T-helper 2 cell (primary cell): Measurements from ENCODE around the gene ADAMTS2.

Experiments
- DNase-seq, 5 experiments: peaks; one replicate each; pipeline versions ENCODE4 v3.0.0 to v3.0.0-alpha.2; 2012 to 2022

The ADAMTS2 gene

DNA sequence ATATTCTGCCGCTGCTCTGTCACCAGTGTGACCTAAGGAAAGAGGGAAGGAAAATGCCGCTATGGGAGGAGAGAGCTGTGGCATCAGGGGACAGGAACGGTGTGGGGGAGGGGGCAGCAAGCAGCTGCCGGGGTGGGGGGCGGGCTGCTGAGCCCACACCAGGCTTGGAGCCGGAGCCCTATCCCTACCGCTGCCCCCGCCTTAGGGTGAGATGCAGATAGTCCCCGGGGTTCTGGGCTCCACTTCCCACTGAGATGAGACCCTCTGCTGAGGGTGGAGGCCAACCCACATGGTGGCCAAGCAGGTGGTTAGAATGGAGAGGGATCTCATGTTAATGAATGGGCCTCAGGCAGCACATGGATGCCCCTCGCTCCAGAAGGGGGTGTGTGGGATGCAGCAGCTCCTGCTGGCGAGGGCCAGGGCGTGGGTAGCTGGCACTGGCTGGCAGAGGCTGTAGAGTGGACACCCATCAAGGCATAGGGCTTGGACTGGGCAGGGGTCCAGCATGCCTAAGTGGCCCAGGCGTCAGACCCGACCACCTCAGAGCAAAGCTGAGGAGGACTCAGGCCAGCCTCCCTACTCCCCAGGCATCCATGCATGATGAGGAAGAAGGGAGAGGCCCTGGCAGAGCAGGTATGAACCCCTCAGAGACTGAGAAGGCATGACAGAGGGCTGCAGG lies 153.6 kb downstream of the ADAMTS2 start:
- no peak for DNase-seq

DNA sequence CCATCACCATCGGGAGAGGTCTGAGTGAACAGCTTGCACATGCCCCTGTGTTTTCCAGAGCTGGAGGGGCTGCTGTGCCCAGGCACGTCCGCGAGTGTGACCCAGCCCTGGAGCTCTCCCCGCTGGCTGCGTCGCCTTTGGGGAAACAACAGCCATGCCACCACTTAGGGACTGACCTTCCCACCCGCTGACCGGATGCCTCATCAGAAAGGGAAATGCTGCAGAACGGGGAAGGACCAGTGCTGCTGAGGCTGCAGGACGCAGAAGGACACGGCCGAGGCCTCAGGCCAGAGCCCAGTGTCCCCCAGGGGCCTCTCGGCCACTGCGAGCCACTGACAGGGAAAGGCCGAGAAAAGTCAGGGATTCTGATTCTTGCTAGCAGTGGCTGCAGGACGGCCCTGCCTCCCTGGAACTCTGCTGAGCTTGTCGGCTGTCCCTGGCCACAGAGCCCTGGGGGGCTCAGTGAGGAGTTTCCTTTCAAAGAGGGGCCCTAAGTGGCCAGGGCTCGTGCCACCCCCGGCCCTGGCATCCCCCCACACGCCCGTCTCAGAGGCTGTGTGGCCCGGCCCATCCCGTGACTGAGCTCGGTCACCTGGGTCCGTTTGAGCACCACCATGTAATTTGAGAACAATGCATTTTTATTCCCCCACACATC lies 154.3 kb downstream of the ADAMTS2 start:
- DNase-seq = no peak

DNA sequence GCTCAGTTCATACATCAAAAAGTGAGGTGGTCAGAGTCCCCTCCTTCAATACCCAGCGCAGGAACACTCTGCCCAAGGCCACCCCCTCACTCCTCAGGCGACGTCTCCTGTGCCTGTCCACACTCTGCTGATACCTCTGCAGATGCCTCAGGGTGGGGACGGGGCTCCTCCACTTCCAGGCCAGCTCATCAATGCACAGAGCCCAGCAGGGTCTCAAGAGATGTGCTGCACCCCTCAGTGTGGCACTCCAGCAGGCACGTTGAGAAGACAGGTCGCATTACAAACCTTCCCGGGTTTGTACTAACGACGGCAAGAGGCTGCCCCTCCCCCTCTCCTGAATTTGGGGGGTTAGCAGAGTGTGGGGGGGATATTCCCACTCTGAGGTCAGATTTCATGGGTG lies 156.6 kb downstream of the ADAMTS2 start:
- DNase-seq = no peak

DNA sequence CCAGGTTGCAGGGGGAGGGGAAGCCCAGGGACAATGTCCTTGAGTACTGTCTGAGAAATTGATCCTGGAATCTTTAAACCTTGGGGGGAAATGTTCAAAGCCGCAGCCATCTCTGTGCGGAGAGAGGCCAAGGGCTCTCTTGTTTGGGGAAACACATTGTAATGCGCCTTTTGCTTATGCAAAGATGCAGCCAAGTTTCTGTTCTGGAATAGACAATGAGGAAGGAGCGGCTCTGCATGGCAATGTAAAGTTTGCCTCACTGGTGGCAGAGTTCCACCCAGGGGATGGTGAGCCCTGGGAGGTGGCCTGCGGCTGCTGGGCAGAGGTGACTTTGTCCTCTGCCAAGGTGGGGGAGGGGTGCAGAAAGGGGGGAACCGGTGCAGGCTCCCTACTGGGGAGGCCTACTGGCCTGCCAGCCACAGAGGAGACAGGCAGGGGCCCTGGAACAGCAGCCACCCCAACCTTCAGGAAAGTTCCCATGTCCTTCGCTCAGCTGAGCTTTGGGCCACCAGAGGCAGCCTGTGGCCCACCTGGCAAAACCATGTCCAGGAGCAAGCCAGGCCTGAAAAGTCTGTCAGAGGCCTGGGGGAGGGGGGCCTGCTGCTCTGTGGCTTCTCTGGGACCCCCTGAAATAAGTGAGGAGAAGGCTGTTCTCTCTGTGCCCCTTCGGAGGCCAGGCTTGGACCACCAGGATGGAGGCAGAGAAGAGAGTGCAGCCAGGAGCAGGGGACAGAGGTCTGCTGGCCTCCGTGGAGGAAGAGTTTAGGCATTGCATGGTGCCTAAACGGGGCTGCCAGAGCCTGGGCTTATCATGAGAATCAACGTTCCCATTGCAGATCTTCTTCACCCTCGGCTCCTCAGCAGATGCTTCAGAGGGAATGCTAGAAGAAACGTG lies 157.3 kb downstream of the ADAMTS2 start:
- no peak for DNase-seq

DNA sequence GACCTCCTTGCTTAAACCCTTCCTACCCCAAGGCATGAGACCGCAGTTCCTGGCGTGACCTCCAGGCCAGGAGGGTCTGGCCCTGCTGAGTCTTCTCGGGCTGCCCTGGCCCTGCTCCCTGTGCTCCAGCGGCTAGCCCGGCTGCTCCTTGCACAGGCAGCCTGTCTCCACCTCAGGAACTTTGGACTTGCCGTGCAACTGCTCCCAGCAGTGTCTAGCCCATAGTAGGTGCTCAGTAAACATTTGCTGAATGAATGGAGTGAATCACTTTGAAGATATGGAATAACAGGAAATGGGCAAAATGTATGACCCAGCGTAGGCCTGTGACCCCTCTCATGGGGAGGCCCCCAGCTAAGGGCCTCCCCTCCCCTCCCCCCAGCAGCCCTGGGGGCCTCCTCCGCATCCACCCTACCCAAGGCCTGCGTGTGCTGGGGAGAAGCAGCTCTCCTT lies 158.0 kb downstream of the ADAMTS2 start:
- no peak for DNase-seq

DNA sequence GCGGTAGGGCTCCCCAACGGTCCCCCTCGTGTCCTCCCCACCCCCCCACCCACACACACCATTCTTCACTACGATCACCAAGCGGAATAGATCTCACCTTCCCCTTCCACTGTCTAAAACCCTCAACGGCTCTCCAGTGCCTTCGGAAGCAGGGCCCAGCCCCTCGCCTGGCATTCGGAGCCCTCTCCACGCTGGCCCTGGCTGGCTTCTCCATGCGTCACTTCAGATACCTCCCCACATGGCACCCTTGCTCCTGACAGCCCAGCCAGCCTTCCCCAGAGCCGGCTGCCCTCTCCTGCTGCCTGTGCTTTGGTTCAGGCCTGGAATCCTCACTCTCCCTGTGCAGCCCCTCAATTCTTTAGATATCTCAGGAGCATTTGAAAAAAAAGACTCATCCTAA lies 158.5 kb downstream of the ADAMTS2 start:
- DNase-seq = no peak

DNA sequence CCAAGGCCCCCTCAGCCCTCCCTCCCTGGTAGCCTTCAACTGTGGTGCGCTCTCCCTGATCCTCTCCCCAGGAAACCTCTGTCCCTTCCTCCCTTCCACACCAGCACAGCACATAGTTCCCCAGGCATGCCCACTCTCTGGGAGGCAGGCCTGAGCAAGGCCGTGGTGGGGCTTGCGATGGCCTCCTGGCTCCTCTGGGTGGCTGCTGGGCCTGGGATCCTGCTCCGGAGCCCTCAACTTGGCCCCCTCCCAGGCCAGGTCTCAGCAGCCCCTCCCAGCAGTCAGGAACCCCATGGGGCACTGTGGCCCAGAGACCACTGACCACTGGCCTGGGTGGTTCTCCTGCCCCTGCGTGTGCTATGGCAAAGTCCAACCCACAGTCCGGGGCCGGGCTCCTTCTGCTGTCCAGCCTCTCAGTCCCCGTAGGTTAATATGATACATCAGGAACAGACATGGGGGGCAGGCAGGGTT lies 159.3 kb downstream of the ADAMTS2 start:
- no peak for DNase-seq

DNA sequence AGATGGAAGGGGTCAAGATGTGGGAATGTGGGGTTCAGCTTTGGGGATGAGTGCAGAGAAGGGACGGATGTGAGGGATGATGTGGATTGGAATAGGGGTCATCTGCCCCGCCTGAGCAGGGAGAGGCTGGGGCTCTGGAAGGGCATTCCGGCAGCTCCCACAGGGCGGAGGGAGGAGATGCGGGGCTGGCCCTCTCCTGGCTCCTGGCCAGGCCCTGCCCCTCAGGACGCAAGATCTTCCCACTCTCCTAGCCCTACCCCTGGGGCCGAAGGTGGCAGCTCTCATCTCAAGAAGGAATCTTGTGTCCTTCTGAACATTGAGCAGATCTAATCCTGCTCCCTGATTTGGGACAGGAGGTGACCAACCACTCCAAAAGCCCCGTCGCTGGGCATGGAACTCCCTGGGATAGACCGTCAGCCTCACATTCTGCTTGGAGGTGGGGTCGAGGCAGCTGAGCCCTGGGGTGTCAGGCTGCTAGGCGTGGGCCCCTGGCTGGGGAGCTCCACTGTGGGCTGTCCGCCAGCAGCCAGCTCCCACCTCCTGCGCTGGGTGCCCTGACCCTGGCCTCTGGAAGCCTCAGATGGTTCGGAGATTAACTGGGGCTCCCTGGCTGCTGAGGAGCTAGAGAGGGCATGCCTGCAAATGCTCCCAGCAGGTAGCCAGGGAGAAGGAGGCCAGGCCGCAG lies 159.9 kb downstream of the ADAMTS2 start:
- DNase-seq = no peak

DNA sequence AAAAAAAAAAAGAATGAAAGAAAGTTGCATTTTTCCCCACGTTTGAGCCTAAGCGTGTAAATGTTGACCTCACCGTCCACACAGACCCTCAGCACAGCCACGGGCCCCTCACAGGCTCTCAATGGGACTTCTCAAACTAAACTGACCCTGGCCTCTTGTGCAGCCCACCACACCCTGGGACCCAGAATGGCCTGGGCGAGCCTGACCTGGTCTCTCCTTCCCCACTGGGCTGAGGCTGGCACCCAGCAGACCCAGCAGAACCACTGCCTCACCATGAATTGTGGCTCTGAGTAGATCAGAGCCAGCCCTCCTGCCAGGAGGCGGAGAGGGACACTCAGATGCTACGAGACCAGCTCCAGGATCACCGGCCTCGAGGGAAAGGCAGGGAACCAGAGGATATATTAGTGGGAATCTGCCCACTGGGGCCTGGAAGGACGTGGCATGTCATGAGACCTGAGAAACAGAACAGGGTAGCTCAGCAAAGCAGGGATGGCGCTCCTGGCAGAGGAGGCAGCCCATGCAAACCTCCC lies 160.7 kb downstream of the ADAMTS2 start:
- no peak for DNase-seq

DNA sequence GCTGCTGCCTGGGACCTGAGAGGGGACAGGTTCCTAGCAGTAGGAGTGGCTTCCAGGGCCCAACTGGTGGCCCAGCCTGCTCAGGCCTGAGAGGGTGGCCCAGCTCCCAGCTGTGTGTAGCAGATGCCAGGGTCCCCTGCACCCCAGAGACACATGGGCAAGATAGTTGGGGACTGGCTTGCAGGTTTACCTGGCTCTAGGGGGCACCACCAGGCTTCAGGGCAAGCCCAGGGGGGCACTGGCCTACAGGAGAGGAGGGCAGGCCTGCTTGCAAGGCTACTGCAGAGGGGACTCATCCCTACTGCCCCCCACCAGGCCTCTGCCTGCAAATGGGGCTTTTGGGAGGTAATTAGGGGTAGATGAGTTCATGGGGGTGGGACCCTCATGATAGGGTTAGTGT lies 161.8 kb downstream of the ADAMTS2 start:
- no peak for DNase-seq

DNA sequence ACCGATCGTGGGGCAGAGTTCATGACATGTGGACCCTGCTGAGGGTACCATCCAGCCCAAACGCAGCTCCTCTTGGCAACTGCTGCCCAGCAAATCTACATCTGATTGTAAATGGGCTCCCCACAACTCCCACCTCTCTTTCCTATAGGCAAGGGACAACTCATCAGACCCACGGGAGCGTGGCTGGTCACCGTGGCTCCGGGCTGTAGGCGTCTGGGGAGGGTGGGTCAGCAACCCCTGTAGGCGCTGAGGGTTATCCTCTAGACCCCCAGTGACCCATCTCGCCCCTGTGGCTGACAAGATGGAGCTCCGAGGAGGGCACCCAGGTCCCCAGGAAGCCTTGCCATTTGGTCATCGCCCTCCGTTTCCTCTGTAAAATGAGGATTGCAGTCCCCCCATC lies 162.7 kb downstream of the ADAMTS2 start:
- DNase-seq = no peak

DNA sequence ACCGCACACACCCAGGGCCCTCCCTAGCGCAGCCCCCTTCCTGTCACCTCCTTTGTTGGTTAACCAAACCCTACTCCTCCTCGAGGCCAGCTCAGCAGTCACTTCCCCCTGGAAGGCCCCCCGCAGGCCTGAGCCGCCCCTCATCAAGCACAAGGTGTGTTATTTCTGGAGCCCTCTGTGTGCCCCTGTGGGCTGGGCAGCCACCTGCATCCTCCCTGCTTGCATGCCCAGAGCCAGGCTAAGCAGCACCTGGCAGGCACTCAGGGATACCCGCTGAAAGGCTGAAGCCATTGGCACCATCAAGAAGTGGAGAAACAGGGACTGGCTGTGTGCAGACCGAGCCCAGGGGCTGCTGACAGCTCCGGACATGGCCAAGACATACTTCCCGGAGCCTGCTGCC lies 163.3 kb downstream of the ADAMTS2 start:
- DNase-seq = no peak

DNA sequence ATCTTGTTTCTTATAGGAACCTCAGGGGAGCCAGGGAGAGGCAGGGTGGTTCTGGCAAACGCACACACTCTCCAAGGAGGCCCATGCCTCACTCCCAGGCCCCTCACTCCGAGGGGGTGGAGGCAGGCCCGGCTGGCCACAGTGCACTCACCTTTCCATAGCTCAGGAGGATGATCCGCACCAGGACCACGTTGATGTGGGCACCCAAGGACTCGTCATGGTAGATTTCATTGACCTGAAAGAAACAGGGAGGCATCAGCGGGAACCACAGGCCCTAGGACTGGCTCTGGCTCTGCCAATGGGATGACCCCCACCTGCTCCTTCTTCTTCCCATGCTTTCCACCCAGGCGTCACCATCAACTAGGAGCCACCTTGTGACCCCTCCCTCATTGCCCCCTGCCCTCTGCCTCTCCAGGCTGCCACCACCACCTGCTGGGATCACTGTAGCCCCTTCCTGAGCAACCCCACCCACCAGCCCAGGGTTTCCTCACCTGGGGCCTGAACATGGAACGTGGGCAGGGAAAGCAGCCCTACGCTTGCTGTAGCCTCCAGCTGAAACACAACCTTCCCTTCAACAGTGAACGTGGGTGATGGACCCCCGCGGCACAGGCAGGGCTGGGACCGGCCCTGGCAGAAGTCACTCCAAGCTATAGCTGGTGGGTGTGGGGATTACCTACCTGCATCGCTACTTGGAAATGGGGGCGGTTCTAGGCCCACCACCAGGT lies 164.2 kb downstream of the ADAMTS2 start:
- no peak for DNase-seq

DNA sequence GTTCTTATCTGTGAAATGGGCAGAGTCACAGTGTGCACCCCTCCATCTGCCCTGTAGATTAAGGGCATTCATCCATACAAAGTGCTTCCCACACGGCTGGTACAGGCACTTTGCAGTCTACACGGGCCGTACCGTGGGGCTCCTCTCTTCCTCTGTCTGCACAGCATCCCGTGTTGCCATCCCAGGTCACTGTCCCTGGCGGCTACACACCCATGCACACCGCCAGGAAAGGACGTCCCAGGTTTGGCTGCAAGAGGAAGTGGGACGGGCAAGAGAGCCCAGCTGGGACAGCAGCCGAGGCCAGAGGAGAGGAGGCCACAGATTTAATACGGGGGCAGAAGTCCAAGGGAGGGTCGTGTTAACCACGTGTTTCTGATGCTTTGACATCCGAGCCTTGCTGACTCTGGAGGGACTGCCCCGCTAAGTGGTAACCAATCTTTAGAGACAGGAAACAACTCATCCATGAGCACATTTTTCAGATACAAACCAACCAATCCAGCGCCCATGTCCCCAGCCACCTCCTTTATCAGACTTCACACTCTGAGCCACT lies 165.1 kb downstream of the ADAMTS2 start:
- DNase-seq = no peak

DNA sequence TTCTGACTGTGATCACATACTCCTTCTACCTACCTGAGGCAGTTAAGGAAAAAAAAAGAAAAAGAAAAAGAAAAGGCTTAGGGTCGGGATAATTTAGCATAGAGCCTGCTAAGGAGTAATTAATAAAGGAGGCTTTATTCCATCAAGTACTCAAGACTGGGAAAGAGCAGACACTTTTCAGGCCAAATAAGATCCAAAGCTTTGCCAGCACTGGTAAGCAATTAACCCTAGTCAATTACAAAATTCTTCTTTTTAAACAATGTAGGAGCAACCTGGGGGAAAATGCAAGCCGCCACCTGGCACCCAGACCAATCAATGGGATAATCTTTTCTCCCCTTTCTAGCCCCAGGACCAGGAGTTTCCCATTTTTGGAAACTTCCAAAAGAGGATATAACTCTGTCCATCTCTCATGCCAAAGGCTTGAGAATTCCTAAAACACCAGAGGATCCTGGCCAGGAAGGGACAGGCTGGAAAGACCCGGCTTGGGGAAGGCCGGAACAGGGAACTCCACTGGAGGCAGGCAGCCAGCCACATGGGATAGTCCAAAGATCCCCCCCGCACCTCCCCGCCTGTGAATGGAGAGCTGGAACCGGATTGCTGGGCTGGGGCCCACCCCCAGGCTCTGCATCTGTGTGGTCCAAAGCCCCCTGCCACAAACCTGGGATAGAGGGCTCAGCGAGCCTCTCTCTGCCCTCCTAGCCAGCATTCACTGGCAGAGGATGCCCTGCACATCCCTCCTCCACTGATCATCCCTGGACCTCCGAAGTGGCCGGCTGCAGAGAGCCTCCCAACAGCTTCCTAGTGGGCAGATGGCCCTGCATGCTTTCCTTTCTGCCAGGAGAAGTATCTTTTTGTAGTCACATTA lies 167.3 kb downstream of the ADAMTS2 start:
- DNase-seq = no peak

DNA sequence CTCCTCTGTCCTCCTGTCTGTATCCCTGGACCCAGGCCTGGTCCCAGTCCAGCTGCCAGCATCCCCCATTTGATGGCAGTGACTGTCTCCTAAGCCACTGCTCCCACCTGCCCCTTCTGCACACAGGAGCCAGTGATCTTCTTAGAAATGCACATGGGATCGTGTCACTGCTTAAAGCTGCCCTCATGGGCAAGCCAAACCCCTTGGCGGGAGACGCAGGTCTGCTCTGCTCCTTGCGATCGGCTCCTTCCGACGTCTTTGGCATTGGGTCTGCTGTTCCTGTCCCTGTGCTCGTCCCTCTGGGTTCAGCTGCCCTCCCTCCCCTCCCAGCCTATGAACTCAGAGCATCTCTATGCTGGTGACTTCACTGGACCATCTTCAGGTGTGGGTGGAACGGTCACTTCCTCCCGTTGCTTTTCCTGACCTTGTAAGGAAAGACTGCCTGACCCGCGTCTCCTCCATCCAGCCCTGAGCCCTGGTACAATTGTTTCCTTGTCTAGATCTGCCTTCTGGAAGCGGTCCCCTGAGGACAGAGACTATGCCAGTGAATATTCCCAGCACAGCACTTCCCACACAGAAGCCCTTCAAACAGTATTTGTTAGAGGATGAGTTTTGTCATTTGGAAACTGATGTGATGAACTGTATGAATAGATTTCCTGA lies 168.6 kb downstream of the ADAMTS2 start:
- DNase-seq = no peak

DNA sequence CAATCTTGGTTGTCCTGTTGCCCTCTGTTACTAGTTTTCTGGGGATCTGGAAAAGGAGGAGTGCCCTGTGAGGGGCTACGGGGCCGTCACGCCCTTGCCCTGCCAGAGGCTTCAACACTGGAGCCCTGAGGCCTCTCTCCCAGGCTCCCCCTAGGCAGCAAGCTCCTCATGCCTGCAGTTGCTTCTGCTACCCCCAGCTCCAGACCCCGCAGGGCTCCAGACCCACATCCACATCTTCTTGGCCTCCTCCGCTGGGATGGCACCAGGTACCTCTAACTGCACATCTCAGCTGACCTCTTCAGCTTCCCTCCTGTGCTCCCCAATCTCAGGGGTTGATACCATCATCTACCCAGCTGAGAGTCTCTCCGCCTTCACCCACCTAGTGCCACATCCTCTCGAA lies 169.1 kb downstream of the ADAMTS2 start:
- no peak for DNase-seq

DNA sequence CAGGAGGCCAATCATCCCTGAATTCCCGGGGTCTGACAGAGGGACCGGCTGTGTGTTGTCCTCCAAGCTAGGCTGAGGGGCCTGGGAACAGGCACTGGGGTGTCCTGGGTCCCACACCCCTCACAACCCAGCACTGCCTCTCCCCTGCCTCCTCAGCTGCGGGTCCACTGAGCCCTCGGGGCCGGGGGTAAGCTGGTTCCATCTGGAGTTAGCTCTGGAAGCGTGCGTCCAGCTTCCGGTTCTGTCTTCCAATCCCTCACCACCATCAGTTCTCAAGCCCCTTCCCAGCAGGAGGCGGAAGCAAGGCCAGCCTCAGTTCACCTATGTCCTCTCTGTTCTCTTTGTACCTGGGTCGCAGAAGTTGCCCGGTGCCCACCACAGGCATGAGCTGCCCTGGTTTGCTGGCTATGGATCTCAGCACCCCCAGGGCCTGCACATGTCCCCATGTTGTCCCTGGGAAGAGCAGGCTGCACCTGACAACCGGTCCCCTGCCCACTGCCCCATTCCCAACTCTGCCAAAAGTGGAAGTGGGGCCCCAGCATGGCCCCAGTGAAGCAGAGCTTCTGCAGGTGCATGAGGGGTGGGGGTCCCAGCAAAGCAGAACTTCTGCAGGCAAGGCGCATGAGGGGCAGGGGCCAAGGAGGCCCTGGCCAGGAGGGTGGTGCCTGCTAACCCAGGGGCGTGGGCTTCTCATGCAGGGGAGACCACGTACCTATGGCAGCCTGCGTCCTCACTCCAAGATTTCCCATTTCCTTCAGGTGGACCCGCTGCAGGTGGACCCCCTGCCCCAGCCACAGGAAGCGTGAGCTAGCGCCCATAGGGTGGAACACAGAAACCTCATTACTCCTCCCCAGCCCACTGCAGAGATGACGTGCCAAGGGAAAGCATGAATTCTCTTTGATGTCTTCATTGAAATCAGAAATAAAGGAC lies 173.2 kb downstream of the ADAMTS2 start:
- no peak for DNase-seq

DNA sequence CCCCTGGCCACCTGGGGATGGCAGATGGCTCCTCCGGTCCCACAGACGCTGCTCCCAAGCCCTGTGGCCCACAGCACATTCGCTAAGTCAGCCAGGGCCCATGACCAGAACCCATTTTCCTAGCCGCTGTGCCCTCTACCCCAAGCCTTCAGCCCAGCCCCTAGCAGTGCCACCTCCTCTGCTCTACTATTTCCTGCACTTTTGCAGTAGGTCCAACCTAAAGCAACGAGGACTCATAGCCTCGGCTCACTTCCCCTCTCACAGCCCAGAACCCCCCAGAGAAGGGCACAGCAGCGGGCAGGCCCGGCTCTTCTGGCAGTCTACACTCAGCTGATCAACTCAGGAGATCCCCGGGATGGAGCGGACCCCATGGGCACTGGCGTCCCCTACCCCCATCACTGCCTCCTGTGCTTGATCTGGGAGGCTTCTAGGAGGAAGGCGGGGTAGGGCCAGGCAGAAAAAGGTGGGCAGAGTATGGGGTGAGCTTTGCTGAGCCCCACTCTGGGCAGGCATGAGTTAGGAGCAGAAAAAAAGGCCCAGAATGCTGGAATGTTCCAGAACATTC lies 173.9 kb downstream of the ADAMTS2 start:
- no peak for DNase-seq
